ENCODE measurements around the gene AUTS2. TPM values are rescaled to one million over a fixed set of nuclear protein-coding genes. Genes with fewer than 3 reads are reported as not detected.

Gene AUTS2
- total RNA-seq, 3 donors from 2014 or later = 31.2 to 67.6 (median 36.5) TPM

- ATAC-seq (no peak), DNase-seq (no peak)
- TF ChIP-seq CTCF (IDR thresholded peaks at IDR 0.05) = no peak
- intact Hi-C loops (cut with DNase I, micrococcal nuclease) = no loop called here
- Histone ChIP-seq H3K4me1 (ENCODE audit: low read depth) (no peaks in the 10 kb centered on the region), H3K36me3 (ENCODE audit: low read depth) (no peaks in the 10 kb centered on the region), H3K9me3 (peaks cover 15% of the 10 kb centered on the region), H3K4me3 (no peak overlapping the region)
Observed at GRCh38 chr7:70091362-70091761, 493.1 kb downstream of the AUTS2 start.

- ATAC-seq (no peak), DNase-seq (peak in 1 of 3 donors; percentile 4)
- Histone ChIP-seq H3K9me3 (peaks cover 3% of the 10 kb centered on the region), H3K4me1 (ENCODE audit: low read depth) (no peaks in the 10 kb centered on the region), H3K4me3 (no peak overlapping the region), H3K36me3 (ENCODE audit: low read depth) (no peaks in the 10 kb centered on the region)
- intact Hi-C loops (cut with DNase I, micrococcal nuclease) = no loop called here
- no peak for TF ChIP-seq CTCF (IDR thresholded peaks at IDR 0.05)
Observed at GRCh38 chr7:70092314-70093204, 494.3 kb downstream of the AUTS2 start.

- Histone ChIP-seq H3K4me1 (ENCODE audit: low read depth) (no peaks in the 10 kb centered on the region), H3K4me3 (no peak overlapping the region), H3K9me3 (no peaks in the 10 kb centered on the region), H3K36me3 (ENCODE audit: low read depth) (no peaks in the 10 kb centered on the region)
- TF ChIP-seq CTCF (IDR thresholded peaks at IDR 0.05) = no peak
- intact Hi-C loops (cut with DNase I, micrococcal nuclease) = no loop called here
- ATAC-seq (no peak), DNase-seq (no peak)
Observed at GRCh38 chr7:70093205-70093904, 495.1 kb downstream of the AUTS2 start.

GRCh38 chr7:70094831-70095230 is 496.6 kb downstream of the AUTS2 start:
- intact Hi-C loops (cut with DNase I, micrococcal nuclease) = no loop called here
- no peak for ATAC-seq
- Histone ChIP-seq H3K36me3 (ENCODE audit: low read depth) (no peaks in the 10 kb centered on the region), H3K4me3 (no peak overlapping the region), H3K9me3 (no peaks in the 10 kb centered on the region), H3K4me1 (ENCODE audit: low read depth) (no peaks in the 10 kb centered on the region)
- DNase-seq = no peak
- no peak for TF ChIP-seq CTCF (IDR thresholded peaks at IDR 0.05)

GRCh38 chr7:70097645-70098044 is 499.4 kb downstream of the AUTS2 start:
- H3K36me3 ChIP-seq (ENCODE audit: low read depth) = no peaks in the 10 kb centered on the region

More at GRCh38 chr7:70097645-70098044, 499.4 kb downstream of the AUTS2 start:
- no peaks in the 10 kb centered on the region for H3K9me3 ChIP-seq
- no peak for TF ChIP-seq CTCF (IDR thresholded peaks at IDR 0.05)
- H3K4me1 ChIP-seq (ENCODE audit: low read depth) = no peaks in the 10 kb centered on the region
- no peak for DNase-seq
- ATAC-seq = no peak
- intact Hi-C loops (cut with DNase I, micrococcal nuclease) = no loop called here
- no peak overlapping the region for H3K4me3 ChIP-seq
